Measurements from ENCODE around the gene PARD3. TPM values are rescaled to one million over a fixed set of nuclear protein-coding genes. Genes with fewer than 3 reads are reported as not detected.
"Not testable (repeated sequence)": the region's sequence is repeated elsewhere in the genome, so short reads cannot be mapped to it uniquely, and the experiment has no call there.

The PARD3 gene
- total and polyA plus RNA-seq, 2 experiments from 2014 or later, result 6.3 to 21.2 TPM

DNA sequence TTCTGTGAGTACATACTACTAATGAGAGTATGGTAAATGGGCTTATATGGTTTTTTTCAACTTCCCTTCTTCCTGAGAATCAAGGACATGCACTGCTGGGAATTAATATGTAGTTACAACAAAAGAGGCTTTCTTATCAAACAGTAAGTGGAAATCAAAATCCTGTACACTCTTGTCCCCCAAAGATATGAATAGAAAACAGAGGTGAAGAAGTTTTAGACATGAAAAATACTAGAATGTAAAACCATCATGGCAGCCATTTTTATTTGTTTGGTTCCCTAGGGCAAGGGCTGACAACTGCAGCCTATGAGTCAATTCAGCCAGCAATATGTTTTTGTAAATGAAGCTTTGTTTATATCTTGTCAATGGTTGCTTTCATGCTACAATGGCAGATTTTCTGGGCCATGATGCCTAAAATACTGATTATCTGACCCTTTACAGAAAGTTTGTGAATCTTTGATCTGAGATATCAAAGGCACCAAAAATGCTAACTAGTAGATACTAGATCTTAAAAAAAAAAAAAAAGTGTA is 422.4 kb downstream of the PARD3 start:
- no peak overlapping the region for H3K9ac ChIP-seq
- no peak for DNase-seq
- no peak overlapping the region for H2AFZ ChIP-seq
- no peak overlapping the region for H3K27ac ChIP-seq
- H3K9me2 ChIP-seq (ENCODE audit: insufficient read depth), result no peaks in the 10 kb centered on the region
- no peak overlapping the region for H3K4me3 ChIP-seq
- no peaks in the 10 kb centered on the region for H4K20me1 ChIP-seq (ENCODE audit: insufficient read depth)
- no peaks in the 10 kb centered on the region for H3K79me2 ChIP-seq (ENCODE audit: insufficient read depth)
- TF ChIP-seq EZH2phosphoT487 (IDR thresholded peaks at IDR 0.05; ENCODE audit: insufficient read depth, low read depth) (no peak), EZH2 (IDR thresholded peaks at IDR 0.05; ENCODE audit: insufficient read depth, poor library complexity, severe bottlenecking) (no peak)
- H3K36me3 ChIP-seq (ENCODE audit: low read depth), result no peaks in the 10 kb centered on the region
- H3K4me2 ChIP-seq (ENCODE audit: unreplicated experiment), result no peak overlapping the region
- no peaks in the 10 kb centered on the region for H3F3A ChIP-seq (ENCODE audit: insufficient read depth)
- no peaks in the 10 kb centered on the region for H3K27me3 ChIP-seq (replicated peaks; ENCODE audit: insufficient read depth)
- in situ Hi-C loops (cut with MboI), result no loop called here
- peaks cover 9% of the 10 kb centered on the region; the same call in 1 of the 2 replicates for H3K4me1 ChIP-seq (ENCODE audit: insufficient read depth)
- H3K9me3 ChIP-seq (ENCODE audit: low read depth), result no peaks in the 10 kb centered on the region

DNA sequence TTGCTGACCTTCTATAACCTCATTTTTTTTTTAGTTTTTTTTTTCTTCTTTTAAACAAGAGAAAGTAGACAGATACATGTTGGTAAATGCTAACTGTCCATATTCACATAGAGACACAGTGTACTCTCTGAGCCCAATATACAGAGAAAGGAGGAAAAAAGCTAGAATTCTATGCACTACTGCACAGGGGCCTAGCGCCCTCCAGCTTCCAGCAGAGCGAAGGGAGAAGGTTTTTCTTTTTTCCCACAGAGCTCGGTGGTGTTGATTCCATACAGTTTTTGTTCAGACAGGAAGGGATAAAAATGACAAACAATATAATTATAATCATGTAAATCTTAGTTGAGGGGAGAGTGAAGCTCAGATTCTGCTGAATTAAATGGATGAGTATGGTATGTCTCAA is 423.9 kb downstream of the PARD3 start:
- H3K4me1 ChIP-seq (ENCODE audit: insufficient read depth); H3F3A ChIP-seq (ENCODE audit: insufficient read depth); H3K27ac ChIP-seq; H3K4me3 ChIP-seq; H2AFZ ChIP-seq; in situ Hi-C loops (cut with MboI); H3K36me3 ChIP-seq (ENCODE audit: low read depth); H3K4me2 ChIP-seq (ENCODE audit: unreplicated experiment); H3K27me3 ChIP-seq (replicated peaks; ENCODE audit: insufficient read depth); H4K20me1 ChIP-seq (ENCODE audit: insufficient read depth); H3K79me2 ChIP-seq (ENCODE audit: insufficient read depth); H3K9me3 ChIP-seq (ENCODE audit: low read depth); H3K9me2 ChIP-seq (ENCODE audit: insufficient read depth); H3K9ac ChIP-seq: not testable (repeated sequence)
- peak; percentile 11 for DNase-seq
- WGBS, 2 experiments (ENCODE audit: low coverage in 1 of 2, low lambda C conversion rate in 2 of 2, missing lambda C conversion rate in 2 of 2), result 70 to 72% methylated on average over 3 of the region's 3 CpGs

DNA sequence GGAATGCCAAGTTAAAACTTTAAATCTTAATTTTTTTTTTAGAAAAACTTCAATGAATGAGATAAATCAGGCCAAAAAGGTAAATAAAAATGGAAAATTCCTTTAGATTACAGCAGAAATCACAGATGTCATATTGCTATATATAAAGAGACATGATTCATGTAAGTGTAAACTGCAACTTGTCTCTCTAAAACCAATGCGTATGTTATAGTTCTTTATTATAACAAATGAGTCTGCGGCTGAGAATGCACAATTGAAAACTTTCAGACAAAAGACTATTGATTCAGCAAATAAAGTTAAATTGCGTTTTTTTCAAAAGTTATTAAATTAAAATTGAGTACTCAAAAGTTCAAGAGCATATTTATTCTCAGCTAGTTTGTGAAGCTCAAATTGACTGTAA is 425.3 kb downstream of the PARD3 start:
- Histone ChIP-seq H2AFZ (no peak overlapping the region), H3K9ac (no peak overlapping the region), H3K27me3 (replicated peaks; ENCODE audit: insufficient read depth) (no peaks in the 10 kb centered on the region), H3K36me3 (ENCODE audit: low read depth) (no peaks in the 10 kb centered on the region), H3K4me1 (ENCODE audit: insufficient read depth) (no peaks in the 10 kb centered on the region), H3K4me2 (ENCODE audit: unreplicated experiment) (no peak overlapping the region), H3K9me2 (ENCODE audit: insufficient read depth) (no peaks in the 10 kb centered on the region), H3K79me2 (ENCODE audit: insufficient read depth) (no peaks in the 10 kb centered on the region), H4K20me1 (ENCODE audit: insufficient read depth) (no peaks in the 10 kb centered on the region), H3K9me3 (ENCODE audit: low read depth) (no peaks in the 10 kb centered on the region), H3K4me3 (no peak overlapping the region), H3F3A (ENCODE audit: insufficient read depth) (no peaks in the 10 kb centered on the region), H3K27ac (no peak overlapping the region)
- TF ChIP-seq EZH2 (IDR thresholded peaks at IDR 0.05; ENCODE audit: insufficient read depth, poor library complexity, severe bottlenecking) (no peak), EZH2phosphoT487 (IDR thresholded peaks at IDR 0.05; ENCODE audit: insufficient read depth, low read depth) (no peak)
- in situ Hi-C loops (cut with MboI), result no loop called here
- 86 to 89% methylated on average over 3 of the region's 3 CpGs for WGBS, 2 experiments (ENCODE audit: low coverage in 1 of 2, low lambda C conversion rate in 2 of 2, missing lambda C conversion rate in 2 of 2)
- DNase-seq, result no peak

DNA sequence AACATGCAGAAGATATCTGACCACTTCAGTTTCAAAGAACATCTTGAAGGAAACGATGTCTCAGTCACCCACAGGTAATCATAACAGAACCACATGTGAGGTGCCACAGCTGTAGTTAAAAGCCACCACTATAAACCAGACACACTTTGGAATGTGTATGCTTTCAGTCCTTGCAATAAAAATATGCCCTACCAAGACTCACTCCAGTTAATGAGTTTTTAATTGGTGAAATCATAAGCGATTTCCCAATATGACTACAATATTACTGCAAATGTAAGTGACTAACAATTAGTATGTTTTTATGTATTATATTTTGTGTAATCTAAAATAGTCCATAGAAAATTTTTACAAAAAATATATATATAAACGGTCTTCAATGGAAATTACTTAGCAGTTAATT is 428.2 kb downstream of the PARD3 start:
- Histone ChIP-seq H3K4me2 (ENCODE audit: unreplicated experiment) (no peak overlapping the region), H3K4me3 (no peak overlapping the region), H4K20me1 (ENCODE audit: insufficient read depth) (no peaks in the 10 kb centered on the region), H2AFZ (no peak overlapping the region), H3K27me3 (replicated peaks; ENCODE audit: insufficient read depth) (no peaks in the 10 kb centered on the region), H3K9me3 (ENCODE audit: low read depth) (no peaks in the 10 kb centered on the region), H3F3A (ENCODE audit: insufficient read depth) (no peaks in the 10 kb centered on the region), H3K36me3 (ENCODE audit: low read depth) (no peaks in the 10 kb centered on the region), H3K27ac (no peak overlapping the region), H3K9ac (no peak overlapping the region), H3K9me2 (ENCODE audit: insufficient read depth) (no peaks in the 10 kb centered on the region), H3K4me1 (ENCODE audit: insufficient read depth) (no peaks in the 10 kb centered on the region), H3K79me2 (ENCODE audit: insufficient read depth) (no peaks in the 10 kb centered on the region)
- TF ChIP-seq EZH2phosphoT487 (IDR thresholded peaks at IDR 0.05; ENCODE audit: insufficient read depth, low read depth), result no peak
- no peak for TF ChIP-seq EZH2 (IDR thresholded peaks at IDR 0.05; ENCODE audit: insufficient read depth, poor library complexity, severe bottlenecking)
- in situ Hi-C loops (cut with MboI), result no loop called here
- 95 to 96% methylated on average over 3 of the region's 3 CpGs for WGBS, 2 experiments (ENCODE audit: low coverage in 1 of 2, low lambda C conversion rate in 2 of 2, missing lambda C conversion rate in 2 of 2)
- no peak for DNase-seq

DNA sequence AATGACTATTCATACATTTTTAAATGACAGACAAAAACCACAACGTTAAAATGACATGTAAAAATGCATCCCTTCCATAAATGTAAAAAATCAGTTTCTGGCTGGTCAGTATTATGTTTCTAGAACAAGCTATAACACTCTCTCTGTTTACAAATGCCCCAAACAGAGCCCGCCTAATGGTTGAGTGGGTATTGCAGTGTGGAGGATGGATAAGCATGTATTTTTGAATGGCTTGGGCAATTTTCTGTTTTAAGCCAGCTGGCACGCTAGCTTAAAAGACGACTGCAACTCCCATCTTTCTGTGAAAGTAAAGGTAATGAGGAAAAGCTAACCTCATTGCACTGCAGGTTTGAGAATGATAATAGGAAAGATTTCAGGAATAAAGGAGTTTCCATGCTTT is 430.7 kb downstream of the PARD3 start:
- Histone ChIP-seq H2AFZ (no peak overlapping the region), H3K4me1 (ENCODE audit: insufficient read depth) (no peaks in the 10 kb centered on the region), H3F3A (ENCODE audit: insufficient read depth) (no peaks in the 10 kb centered on the region), H3K4me2 (ENCODE audit: unreplicated experiment) (no peak overlapping the region), H3K9me3 (ENCODE audit: low read depth) (no peaks in the 10 kb centered on the region), H3K9ac (no peak overlapping the region), H3K9me2 (ENCODE audit: insufficient read depth) (no peaks in the 10 kb centered on the region), H4K20me1 (ENCODE audit: insufficient read depth) (no peaks in the 10 kb centered on the region), H3K36me3 (ENCODE audit: low read depth) (no peaks in the 10 kb centered on the region), H3K27me3 (replicated peaks; ENCODE audit: insufficient read depth) (no peaks in the 10 kb centered on the region), H3K27ac (no peak overlapping the region), H3K4me3 (no peak overlapping the region), H3K79me2 (ENCODE audit: insufficient read depth) (no peaks in the 10 kb centered on the region)
- in situ Hi-C loops (cut with MboI), result no loop called here
- 93 to 98% methylated on average over 4 of the region's 4 CpGs for WGBS, 2 experiments (ENCODE audit: low coverage in 1 of 2, low lambda C conversion rate in 2 of 2, missing lambda C conversion rate in 2 of 2)
- DNase-seq, result no peak
- no peak for TF ChIP-seq EZH2phosphoT487 (IDR thresholded peaks at IDR 0.05; ENCODE audit: insufficient read depth, low read depth)
- TF ChIP-seq EZH2 (IDR thresholded peaks at IDR 0.05; ENCODE audit: insufficient read depth, poor library complexity, severe bottlenecking), result no peak
